Lower leg skin (tissue), 3 donors: ENCODE data around the gene MAP3K20.

ENCODE experiments used
- CTCF ChIP-seq, 3 donors: fragments of 450-650 bp; IDR thresholded peaks; one replicate each; pipeline ENCODE4 v1.5.1; 2016; ENCODE audit warnings: antibody characterized with exemption in 3 of 3, mild to moderate bottlenecking in 3 of 3, moderate library complexity in 2 of 3
- POLR2A ChIP-seq, 2 donors: fragments of 450-650 bp; IDR thresholded peaks; one replicate each; pipeline ENCODE4 v1.6.1; 2016 to 2017; ENCODE audit warnings: antibody characterized with exemption in 2 of 2, mild to moderate bottlenecking in 1 of 2, moderate library complexity in 1 of 2

- TF ChIP-seq CTCF (IDR thresholded peaks at IDR 0.05) (no peak), POLR2A (IDR thresholded peaks at IDR 0.05) (no peak)
These were observed 155.8 kb downstream of the MAP3K20 start for GRCh38 chr2:173231465-173231864.
